ENCODE results near the gene JAG2.

- TF ChIP-seq CTCF (IDR thresholded peaks at IDR 0.05) (no peak), POLR2A (IDR thresholded peaks at IDR 0.05) (no peak)
Observed at GRCh38 chr14:105211086-105211757, 42.6 kb upstream of the JAG2 start.
